Lower leg skin (tissue), 3 donors: ENCODE data around the gene LRIT1.

Source experiments
- POLR2A ChIP-seq, 2 donors: fragments of 450-650 bp; IDR thresholded peaks; one replicate each; pipeline ENCODE4 v1.6.1; 2016 to 2017; ENCODE audit warnings: antibody characterized with exemption in 2 of 2, mild to moderate bottlenecking in 1 of 2, moderate library complexity in 1 of 2
- TF ChIP-seq, protein P1 (sequence below), 3 donors: fragments of 450-650 bp; IDR thresholded peaks; one replicate each; pipeline ENCODE4 v1.5.1; 2016; ENCODE audit warnings: antibody characterized with exemption in 3 of 3, mild to moderate bottlenecking in 3 of 3, moderate library complexity in 2 of 3

DNA sequence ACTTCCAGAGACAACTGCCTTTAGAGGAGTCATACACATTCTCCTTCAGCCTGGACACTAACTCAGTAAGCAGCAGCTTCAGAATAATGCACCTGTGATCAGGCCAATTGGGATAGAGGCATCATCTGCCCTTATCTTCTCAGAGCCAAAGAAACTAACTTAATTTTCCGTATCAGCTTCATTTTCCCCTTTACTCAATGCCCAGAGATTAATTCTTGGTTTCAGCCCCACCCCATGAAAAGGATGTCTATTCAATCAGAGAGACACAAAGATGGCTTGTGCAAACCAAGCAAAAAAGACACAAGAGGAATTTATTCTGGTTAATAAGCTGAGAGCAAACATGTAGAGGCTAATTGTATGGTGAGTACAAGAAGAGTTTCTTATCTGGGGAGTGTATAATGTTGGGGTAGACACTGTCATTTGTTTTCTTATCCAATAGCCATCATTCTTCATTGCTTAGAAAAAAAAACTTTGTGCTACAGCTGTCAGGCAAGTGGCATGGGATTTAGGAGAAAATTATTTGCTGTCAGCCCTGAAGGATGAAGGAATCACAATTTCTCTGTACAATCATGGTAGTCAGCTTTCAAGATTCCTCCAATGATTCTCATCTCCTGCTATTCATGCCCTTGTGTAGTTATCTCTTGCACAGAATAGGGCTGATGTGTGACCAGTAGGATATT, 48.3 kb upstream of the LRIT1 start:
- TF ChIP-seq, protein P1, sequence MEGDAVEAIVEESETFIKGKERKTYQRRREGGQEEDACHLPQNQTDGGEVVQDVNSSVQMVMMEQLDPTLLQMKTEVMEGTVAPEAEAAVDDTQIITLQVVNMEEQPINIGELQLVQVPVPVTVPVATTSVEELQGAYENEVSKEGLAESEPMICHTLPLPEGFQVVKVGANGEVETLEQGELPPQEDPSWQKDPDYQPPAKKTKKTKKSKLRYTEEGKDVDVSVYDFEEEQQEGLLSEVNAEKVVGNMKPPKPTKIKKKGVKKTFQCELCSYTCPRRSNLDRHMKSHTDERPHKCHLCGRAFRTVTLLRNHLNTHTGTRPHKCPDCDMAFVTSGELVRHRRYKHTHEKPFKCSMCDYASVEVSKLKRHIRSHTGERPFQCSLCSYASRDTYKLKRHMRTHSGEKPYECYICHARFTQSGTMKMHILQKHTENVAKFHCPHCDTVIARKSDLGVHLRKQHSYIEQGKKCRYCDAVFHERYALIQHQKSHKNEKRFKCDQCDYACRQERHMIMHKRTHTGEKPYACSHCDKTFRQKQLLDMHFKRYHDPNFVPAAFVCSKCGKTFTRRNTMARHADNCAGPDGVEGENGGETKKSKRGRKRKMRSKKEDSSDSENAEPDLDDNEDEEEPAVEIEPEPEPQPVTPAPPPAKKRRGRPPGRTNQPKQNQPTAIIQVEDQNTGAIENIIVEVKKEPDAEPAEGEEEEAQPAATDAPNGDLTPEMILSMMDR (IDR thresholded peaks at IDR 0.05), result no peak
- TF ChIP-seq POLR2A (IDR thresholded peaks at IDR 0.05), result no peak
